Cardiac muscle cell (in vitro differentiated cells and primary cell): ENCODE results near the gene BTRC. TPM values are rescaled to one million over a fixed set of nuclear protein-coding genes. Genes with fewer than 3 reads are reported as not detected.

Source experiments
- DNase-seq, 2 donors: peaks; one replicate each; pipeline versions ENCODE4 v3.0.0 to v3.0.0-alpha.2; 2010 to 2017; ENCODE audit warnings: low read depth in 1 of 2, low spot score in 1 of 2
- H3K27ac ChIP-seq: fragments of 200-600 bp; sonication (generic); 2 replicates; pipeline ENCODE4 v1.5.1; 2016
- H3K27me3 ChIP-seq: fragments of 200-600 bp; sonication (generic); 2 replicates; pipeline ENCODE4 v1.6.0; 2016; ENCODE audit warnings: control low read depth
- H3K36me3 ChIP-seq: fragments of 200-600 bp; sonication (generic); 2 replicates; pipeline ENCODE4 v1.5.1; 2016; ENCODE audit warnings: control low read depth
- H3K4me1 ChIP-seq: fragments of 200-600 bp; sonication (generic); 2 replicates; pipeline ENCODE4 v1.8.1; 2017; ENCODE audit warnings: low read depth, mild to moderate bottlenecking, mixed run types
- H3K4me3 ChIP-seq: fragments of 200-600 bp; sonication (generic); 2 replicates; pipeline ENCODE4 v1.5.1; 2016; ENCODE audit warnings: mild to moderate bottlenecking
- H3K9me3 ChIP-seq: fragments of 200-600 bp; sonication (generic); 2 replicates; pipeline ENCODE4 v1.5.1; 2017; ENCODE audit warnings: low read depth, mild to moderate bottlenecking, control low read depth
- polyA plus RNA-seq: library from polyadenylated mRNA; unstranded; fragments of >200 nt; fragmentation: Nextera tagmentation; extraction: Ambion mirVana; gene quantifications from 2 replicates; pipeline ENCODE4 v1.2.1, GENCODE V29; 2016
- total RNA-seq: library from RNA; depleted of rRNA; stranded (reverse); fragments of >200 nt; gene quantifications from 2 replicates; pipeline ENCODE4 v1.2.3, GENCODE V29; 2016
- TF ChIP-seq, protein P1 (sequence below): IDR thresholded peaks from 2 replicates; pipeline ENCODE4 v1.5.1; 2012; ENCODE audit warnings: low read depth, mild to moderate bottlenecking, low read length

BTRC gene
- total and polyA plus RNA-seq, 2 experiments from 2014 or later: 14.0 to 22.3 TPM

DNA sequence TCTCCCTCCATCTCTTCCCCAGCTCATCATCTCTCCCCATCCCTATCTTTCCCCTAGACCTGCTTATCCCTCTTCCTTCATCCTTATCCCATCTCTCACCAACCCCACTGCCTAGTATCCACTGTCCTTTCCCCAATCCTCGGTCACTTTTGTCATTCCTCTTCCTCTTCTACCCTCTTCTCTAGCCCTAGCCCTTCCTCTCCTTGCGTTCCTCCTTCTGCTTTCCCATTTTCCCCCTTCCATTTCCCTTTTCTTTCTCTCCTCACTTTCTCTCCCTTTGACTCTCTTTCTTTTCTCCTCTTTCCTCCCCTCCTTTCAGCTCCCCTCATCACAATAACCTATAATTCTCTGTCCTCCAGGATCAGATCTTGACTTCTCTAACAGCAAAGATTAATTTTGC lies 150.5 kb downstream of the BTRC start:
- Histone ChIP-seq H3K9me3 (no peaks in the 10 kb centered on the region), H3K36me3 (no peaks in the 10 kb centered on the region), H3K4me1 (no peaks in the 10 kb centered on the region), H3K4me3 (no peak overlapping the region), H3K27me3 (no peaks in the 10 kb centered on the region), H3K27ac (no peak overlapping the region)
- TF ChIP-seq, protein P1, sequence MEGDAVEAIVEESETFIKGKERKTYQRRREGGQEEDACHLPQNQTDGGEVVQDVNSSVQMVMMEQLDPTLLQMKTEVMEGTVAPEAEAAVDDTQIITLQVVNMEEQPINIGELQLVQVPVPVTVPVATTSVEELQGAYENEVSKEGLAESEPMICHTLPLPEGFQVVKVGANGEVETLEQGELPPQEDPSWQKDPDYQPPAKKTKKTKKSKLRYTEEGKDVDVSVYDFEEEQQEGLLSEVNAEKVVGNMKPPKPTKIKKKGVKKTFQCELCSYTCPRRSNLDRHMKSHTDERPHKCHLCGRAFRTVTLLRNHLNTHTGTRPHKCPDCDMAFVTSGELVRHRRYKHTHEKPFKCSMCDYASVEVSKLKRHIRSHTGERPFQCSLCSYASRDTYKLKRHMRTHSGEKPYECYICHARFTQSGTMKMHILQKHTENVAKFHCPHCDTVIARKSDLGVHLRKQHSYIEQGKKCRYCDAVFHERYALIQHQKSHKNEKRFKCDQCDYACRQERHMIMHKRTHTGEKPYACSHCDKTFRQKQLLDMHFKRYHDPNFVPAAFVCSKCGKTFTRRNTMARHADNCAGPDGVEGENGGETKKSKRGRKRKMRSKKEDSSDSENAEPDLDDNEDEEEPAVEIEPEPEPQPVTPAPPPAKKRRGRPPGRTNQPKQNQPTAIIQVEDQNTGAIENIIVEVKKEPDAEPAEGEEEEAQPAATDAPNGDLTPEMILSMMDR: no peak
- DNase-seq: no peak

DNA sequence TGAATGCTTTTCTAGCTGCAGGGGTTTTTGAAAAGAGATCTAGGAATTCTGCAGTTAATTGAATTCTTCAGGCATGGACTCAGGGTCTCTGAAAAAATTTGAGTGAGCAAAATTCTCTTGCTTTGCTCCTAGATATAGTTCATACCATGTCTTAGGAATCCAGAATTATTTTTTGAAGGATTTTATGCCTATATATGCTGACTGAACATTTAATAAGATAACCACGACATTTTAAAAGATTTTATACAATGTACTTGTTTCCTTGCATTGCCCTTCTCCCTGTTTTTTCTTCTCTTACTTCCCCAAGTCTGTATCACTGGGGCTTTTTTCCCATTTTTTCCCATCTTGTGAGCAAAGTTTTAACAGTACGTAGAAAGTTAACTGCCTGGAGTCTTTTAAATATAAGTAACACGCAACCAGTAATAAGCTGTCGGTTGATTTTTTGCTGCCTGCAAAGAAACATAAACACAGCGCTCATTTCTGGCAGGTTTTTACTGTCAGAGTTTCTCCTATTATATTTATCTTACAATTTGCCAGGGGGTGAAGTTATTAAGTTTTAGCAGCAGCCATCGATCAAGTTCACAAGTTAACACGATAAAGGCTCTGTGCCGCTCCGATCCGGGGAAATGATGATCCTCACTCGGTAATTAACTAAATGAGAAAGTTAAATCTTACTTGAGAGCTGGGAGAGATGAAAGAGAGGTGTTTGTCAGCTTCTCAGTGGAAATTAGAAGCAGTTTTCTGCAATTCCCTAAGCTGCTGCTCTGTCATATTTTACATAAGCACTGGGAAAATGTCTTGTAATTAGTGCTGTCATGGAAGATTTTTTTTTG lies 153.1 kb downstream of the BTRC start:
- no peaks in the 10 kb centered on the region for H3K27me3 ChIP-seq
- no peaks in the 10 kb centered on the region for H3K4me1 ChIP-seq
- H3K27ac ChIP-seq: no peak overlapping the region
- no peak for DNase-seq
- no peaks in the 10 kb centered on the region for H3K36me3 ChIP-seq
- no peak overlapping the region for H3K4me3 ChIP-seq
- H3K9me3 ChIP-seq: no peaks in the 10 kb centered on the region
- TF ChIP-seq, protein P1: no peak

- TF ChIP-seq, protein P1: no peak
- H3K27ac ChIP-seq: no peak overlapping the region
- no peaks in the 10 kb centered on the region for H3K4me1 ChIP-seq
- H3K4me3 ChIP-seq: no peak overlapping the region
- DNase-seq: no peak
- H3K36me3 ChIP-seq: no peaks in the 10 kb centered on the region
- H3K9me3 ChIP-seq: no peaks in the 10 kb centered on the region
- no peaks in the 10 kb centered on the region for H3K27me3 ChIP-seq
Observed at GRCh38 chr10:101507828-101508227, 153.9 kb downstream of the BTRC start.

DNA sequence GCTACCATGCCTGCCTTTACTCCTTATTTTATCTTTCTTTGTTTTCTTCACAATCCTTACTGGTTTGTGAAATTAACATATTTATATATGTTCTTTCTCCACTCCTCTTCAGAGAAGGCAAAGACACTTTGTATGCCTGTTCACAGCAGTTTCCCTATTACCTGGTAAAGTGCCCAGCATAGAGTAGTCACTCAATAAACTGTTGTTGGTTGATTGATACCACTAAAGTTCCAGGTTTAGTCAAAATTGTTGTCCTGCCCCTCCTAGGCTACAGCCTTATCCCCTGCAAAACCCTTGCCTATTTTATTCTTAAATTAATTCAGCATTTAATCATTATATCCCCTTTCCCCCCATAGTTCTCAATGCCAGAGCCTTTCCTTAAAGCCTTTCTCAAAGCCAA lies 158.0 kb downstream of the BTRC start:
- Histone ChIP-seq H3K27ac (no peak overlapping the region), H3K4me3 (no peak overlapping the region), H3K4me1 (no peaks in the 10 kb centered on the region), H3K36me3 (no peaks in the 10 kb centered on the region), H3K27me3 (no peaks in the 10 kb centered on the region), H3K9me3 (no peaks in the 10 kb centered on the region)
- TF ChIP-seq, protein P1: no peak
- no peak for DNase-seq

GRCh38 chr10:101512738-101513137 lies 158.8 kb downstream of the BTRC start:
- H3K27me3 ChIP-seq: no peaks in the 10 kb centered on the region

More at GRCh38 chr10:101512738-101513137, 158.8 kb downstream of the BTRC start:
- Histone ChIP-seq H3K4me1 (no peaks in the 10 kb centered on the region), H3K4me3 (no peak overlapping the region), H3K9me3 (no peaks in the 10 kb centered on the region), H3K36me3 (no peaks in the 10 kb centered on the region), H3K27ac (no peak overlapping the region)
- peak; percentile 5 to 36 for DNase-seq
- TF ChIP-seq, protein P1: no peak
